ENCODE measurements around the gene MYL10.

DNA sequence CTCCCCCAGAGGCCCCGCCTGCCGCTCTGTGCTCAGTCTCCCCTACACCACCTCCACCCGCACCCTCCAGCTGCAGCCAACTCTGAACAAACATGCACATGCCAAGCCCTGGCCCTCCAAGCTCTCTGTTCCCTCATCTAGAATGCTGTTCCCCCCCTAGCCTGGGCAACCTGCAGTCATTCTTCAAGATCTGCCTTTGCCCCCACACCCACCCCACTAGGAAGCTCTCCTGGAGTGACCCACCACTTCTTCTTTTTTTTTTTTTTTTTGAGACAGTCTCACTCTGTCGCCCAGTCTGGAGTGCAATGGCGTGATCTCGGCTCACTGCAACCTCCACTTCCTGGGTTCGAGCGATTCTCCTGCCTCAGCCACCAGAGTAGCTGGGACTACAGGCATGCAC is 13.7 kb downstream of the MYL10 start:
- TF ChIP-seq, protein P1, sequence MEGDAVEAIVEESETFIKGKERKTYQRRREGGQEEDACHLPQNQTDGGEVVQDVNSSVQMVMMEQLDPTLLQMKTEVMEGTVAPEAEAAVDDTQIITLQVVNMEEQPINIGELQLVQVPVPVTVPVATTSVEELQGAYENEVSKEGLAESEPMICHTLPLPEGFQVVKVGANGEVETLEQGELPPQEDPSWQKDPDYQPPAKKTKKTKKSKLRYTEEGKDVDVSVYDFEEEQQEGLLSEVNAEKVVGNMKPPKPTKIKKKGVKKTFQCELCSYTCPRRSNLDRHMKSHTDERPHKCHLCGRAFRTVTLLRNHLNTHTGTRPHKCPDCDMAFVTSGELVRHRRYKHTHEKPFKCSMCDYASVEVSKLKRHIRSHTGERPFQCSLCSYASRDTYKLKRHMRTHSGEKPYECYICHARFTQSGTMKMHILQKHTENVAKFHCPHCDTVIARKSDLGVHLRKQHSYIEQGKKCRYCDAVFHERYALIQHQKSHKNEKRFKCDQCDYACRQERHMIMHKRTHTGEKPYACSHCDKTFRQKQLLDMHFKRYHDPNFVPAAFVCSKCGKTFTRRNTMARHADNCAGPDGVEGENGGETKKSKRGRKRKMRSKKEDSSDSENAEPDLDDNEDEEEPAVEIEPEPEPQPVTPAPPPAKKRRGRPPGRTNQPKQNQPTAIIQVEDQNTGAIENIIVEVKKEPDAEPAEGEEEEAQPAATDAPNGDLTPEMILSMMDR (IDR thresholded peaks at IDR 0.05): no peak
- TF ChIP-seq POLR2A (IDR thresholded peaks at IDR 0.05; ENCODE audit: low read depth): no peak
